HL-60 (cell line): ENCODE results near the gene WDFY4.

ENCODE experiments used
- DNase-seq, 2 experiments: peaks; one replicate each; pipeline ENCODE4 v3.0.0-alpha.2; 2010 to 2020; ENCODE audit warnings: low read depth in 1 of 2, low spot score in 1 of 2
- H3K27ac ChIP-seq: fragments of 250-450 bp; sonication (Bioruptor Pico); replicated peaks from 2 replicates; pipeline ENCODE4 v1.5.1; 2020; ENCODE audit warnings: mild to moderate bottlenecking, moderate library complexity
- H3K27me3 ChIP-seq: fragments of 250-450 bp; sonication (Bioruptor Pico); 2 replicates; pipeline ENCODE4 v1.5.1; 2021; ENCODE audit warnings: mild to moderate bottlenecking, moderate library complexity; ENCODE audit not compliant: insufficient read depth, poor library complexity, severe bottlenecking
- H3K4me3 ChIP-seq: replicated peaks from 2 replicates; pipeline ENCODE4 v1.5.1; 2011; ENCODE audit warnings: mild to moderate bottlenecking, control low read depth, low read length; ENCODE audit not compliant: insufficient read depth
- GABPA ChIP-seq: IDR thresholded peaks from 2 replicates; pipeline ENCODE4 v1.6.1; 2012; ENCODE audit warnings: low read depth
- POLR2AphosphoS5 ChIP-seq: IDR thresholded peaks from 2 replicates; pipeline ENCODE4 v1.6.1; 2012; ENCODE audit warnings: low read depth
- SPI1 ChIP-seq: IDR thresholded peaks from 2 replicates; pipeline ENCODE4 v1.6.1; 2012; ENCODE audit warnings: low read depth, mild to moderate bottlenecking, borderline replicate concordance
- TF ChIP-seq, protein P1 (sequence below): IDR thresholded peaks from one replicate; pipeline ENCODE4 v1.5.1; 2011; ENCODE audit warnings: low read length, control low read depth, inconsistent platforms; ENCODE audit not compliant: insufficient read depth
- TF ChIP-seq, protein P2 (sequence below): IDR thresholded peaks from 2 replicates; pipeline ENCODE4 v1.6.1; 2012; ENCODE audit warnings: low read depth; ENCODE audit not compliant: insufficient replicate concordance

Gene WDFY4

DNA sequence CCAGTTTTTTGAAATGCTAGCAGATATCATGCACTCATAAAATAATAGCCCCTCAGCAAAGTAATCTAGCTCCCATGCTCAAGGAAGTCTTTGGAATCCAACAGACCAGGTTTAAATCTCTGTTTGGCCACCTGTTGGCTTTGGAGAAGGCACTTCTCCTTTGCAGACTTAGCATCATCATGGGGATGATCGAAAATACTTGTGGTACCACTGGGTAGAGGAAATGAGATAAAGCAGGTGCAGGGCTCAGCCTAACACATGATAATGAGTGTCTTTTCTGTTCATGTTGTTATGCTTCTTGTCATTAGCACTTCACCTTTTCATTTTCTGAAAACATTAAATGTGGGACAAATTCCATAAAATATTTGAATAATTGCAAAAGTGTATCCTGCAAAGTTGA is 187.6 kb downstream of the WDFY4 start:
- no peaks in the 10 kb centered on the region for H3K27me3 ChIP-seq
- TF ChIP-seq SPI1 (no peak), GABPA (no peak), POLR2AphosphoS5 (no peak)
- TF ChIP-seq, protein P1, sequence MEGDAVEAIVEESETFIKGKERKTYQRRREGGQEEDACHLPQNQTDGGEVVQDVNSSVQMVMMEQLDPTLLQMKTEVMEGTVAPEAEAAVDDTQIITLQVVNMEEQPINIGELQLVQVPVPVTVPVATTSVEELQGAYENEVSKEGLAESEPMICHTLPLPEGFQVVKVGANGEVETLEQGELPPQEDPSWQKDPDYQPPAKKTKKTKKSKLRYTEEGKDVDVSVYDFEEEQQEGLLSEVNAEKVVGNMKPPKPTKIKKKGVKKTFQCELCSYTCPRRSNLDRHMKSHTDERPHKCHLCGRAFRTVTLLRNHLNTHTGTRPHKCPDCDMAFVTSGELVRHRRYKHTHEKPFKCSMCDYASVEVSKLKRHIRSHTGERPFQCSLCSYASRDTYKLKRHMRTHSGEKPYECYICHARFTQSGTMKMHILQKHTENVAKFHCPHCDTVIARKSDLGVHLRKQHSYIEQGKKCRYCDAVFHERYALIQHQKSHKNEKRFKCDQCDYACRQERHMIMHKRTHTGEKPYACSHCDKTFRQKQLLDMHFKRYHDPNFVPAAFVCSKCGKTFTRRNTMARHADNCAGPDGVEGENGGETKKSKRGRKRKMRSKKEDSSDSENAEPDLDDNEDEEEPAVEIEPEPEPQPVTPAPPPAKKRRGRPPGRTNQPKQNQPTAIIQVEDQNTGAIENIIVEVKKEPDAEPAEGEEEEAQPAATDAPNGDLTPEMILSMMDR, result no peak
- TF ChIP-seq, protein P2, sequence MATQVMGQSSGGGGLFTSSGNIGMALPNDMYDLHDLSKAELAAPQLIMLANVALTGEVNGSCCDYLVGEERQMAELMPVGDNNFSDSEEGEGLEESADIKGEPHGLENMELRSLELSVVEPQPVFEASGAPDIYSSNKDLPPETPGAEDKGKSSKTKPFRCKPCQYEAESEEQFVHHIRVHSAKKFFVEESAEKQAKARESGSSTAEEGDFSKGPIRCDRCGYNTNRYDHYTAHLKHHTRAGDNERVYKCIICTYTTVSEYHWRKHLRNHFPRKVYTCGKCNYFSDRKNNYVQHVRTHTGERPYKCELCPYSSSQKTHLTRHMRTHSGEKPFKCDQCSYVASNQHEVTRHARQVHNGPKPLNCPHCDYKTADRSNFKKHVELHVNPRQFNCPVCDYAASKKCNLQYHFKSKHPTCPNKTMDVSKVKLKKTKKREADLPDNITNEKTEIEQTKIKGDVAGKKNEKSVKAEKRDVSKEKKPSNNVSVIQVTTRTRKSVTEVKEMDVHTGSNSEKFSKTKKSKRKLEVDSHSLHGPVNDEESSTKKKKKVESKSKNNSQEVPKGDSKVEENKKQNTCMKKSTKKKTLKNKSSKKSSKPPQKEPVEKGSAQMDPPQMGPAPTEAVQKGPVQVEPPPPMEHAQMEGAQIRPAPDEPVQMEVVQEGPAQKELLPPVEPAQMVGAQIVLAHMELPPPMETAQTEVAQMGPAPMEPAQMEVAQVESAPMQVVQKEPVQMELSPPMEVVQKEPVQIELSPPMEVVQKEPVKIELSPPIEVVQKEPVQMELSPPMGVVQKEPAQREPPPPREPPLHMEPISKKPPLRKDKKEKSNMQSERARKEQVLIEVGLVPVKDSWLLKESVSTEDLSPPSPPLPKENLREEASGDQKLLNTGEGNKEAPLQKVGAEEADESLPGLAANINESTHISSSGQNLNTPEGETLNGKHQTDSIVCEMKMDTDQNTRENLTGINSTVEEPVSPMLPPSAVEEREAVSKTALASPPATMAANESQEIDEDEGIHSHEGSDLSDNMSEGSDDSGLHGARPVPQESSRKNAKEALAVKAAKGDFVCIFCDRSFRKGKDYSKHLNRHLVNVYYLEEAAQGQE, result no peak
- H3K27ac ChIP-seq, result no peak overlapping the region
- DNase-seq, result no peak
- H3K4me3 ChIP-seq, result no peak overlapping the region

DNA sequence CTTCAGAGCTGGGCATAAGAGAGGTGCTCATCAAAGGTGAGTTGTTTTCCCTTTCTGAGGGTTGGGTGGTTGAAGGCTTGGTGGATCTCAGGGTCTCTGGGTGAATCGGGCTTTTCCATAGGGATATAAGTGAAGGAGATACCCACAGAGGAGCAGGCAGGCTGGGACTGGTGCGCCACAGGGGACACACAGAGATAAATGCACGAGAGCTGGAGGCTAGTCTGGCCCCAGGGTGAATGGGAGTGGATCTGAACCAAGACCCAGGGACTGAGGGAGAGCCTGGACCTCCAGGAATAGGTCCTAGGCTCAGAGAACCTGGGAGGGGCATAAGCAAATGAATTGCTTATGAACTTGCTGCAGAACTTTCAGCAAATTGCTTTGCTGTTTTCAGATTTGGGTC is 193.4 kb downstream of the WDFY4 start:
- H3K27me3 ChIP-seq, result no peaks in the 10 kb centered on the region
- H3K4me3 ChIP-seq, result no peak overlapping the region
- no peak overlapping the region for H3K27ac ChIP-seq
- TF ChIP-seq, protein P2, result no peak
- no peak for TF ChIP-seq POLR2AphosphoS5
- no peak for TF ChIP-seq SPI1
- no peak for TF ChIP-seq GABPA
- TF ChIP-seq, protein P1, result no peak
- no peak for DNase-seq

DNA sequence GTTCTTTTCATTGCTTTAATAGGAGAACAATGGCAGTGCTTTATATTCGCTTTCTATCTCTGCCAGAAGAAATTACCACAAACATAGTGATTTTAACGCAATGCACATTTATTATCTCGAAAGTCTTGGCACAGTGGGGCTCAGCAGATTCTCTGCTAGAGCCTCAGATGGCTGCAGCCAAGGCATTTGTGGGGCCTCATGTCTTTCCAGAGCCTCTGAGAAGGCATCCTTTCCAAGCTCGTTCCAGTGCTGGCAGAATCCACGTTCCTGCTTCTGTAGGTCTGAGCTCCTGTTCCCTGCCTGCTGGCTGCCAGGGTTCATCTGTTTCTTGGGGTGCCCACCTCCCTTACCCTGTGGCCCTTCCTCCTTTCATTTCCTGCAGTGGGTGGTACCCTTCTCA is 194.8 kb downstream of the WDFY4 start:
- TF ChIP-seq, protein P2, result no peak
- TF ChIP-seq SPI1 (no peak), GABPA (no peak), POLR2AphosphoS5 (no peak)
- TF ChIP-seq, protein P1, result no peak
- H3K4me3 ChIP-seq, result no peak overlapping the region
- H3K27ac ChIP-seq, result no peak overlapping the region
- H3K27me3 ChIP-seq, result no peaks in the 10 kb centered on the region
- DNase-seq, result no peak
